Liver (tissue), 3 donors: Measurements from ENCODE around the gene SERPINE2.

Experiments
- EGR1 ChIP-seq, 2 donors: IDR thresholded peaks; 2 replicates each; pipeline ENCODE4 v1.6.1; 2016 to 2018; ENCODE audit warnings: antibody characterized with exemption in 2 of 2, low read depth in 2 of 2
- FOXA1 ChIP-seq: IDR thresholded peaks from 2 replicates; pipeline ENCODE4 v1.6.1; 2016; ENCODE audit warnings: antibody characterized with exemption
- GABPA ChIP-seq, 2 donors: IDR thresholded peaks in 1 of 2; conservative IDR thresholded peaks in 1 of 2; 2 replicates each; pipeline ENCODE4 v1.6.1; 2016; ENCODE audit warnings: antibody characterized with exemption in 2 of 2, mild to moderate bottlenecking in 1 of 2, moderate library complexity in 1 of 2
- JUND ChIP-seq, 2 donors: IDR thresholded peaks; 2 replicates each; pipeline ENCODE4 v1.6.1; 2016; ENCODE audit warnings: antibody characterized with exemption in 2 of 2
- RAD21 ChIP-seq, 2 donors: IDR thresholded peaks; 2 replicates each; pipeline ENCODE4 v1.6.1; 2016; ENCODE audit warnings: antibody characterized with exemption in 2 of 2, mild to moderate bottlenecking in 2 of 2
- RXRA ChIP-seq, 2 donors: IDR thresholded peaks; 2 replicates each; pipeline ENCODE4 v1.6.1; 2017 to 2018; ENCODE audit warnings: antibody characterized with exemption in 2 of 2, mild to moderate bottlenecking in 1 of 2
- SP1 ChIP-seq: IDR thresholded peaks from 2 replicates; pipeline ENCODE4 v1.6.1; 2018; ENCODE audit warnings: antibody characterized with exemption, mild to moderate bottlenecking
- TAF1 ChIP-seq: conservative IDR thresholded peaks from 2 replicates; pipeline ENCODE4 v1.6.1; 2016; ENCODE audit warnings: antibody characterized with exemption, mild to moderate bottlenecking
- YY1 ChIP-seq: IDR thresholded peaks from 2 replicates; pipeline ENCODE4 v1.6.1; 2016; ENCODE audit warnings: antibody characterized with exemption, mild to moderate bottlenecking
- TF ChIP-seq, protein P1 (sequence below): fragments of 150-350 bp; IDR thresholded peaks from 2 replicates; pipeline ENCODE4 v1.5.1; 2017; ENCODE audit warnings: improper control_type of control experiment, low read depth, low read length; ENCODE audit not compliant: missing input control
- TF ChIP-seq, protein P2 (sequence below): IDR thresholded peaks from 2 replicates; pipeline ENCODE4 v1.6.1; 2016; ENCODE audit warnings: antibody characterized with exemption
- TF ChIP-seq, protein P3 (sequence below): IDR thresholded peaks from 2 replicates; pipeline ENCODE4 v1.6.1; 2016; ENCODE audit warnings: antibody characterized with exemption
- TF ChIP-seq, protein P4 (sequence below): IDR thresholded peaks from 2 replicates; pipeline ENCODE4 v1.6.1; 2016; ENCODE audit warnings: antibody characterized with exemption, mild to moderate bottlenecking
- TF ChIP-seq, protein P5 (sequence below): IDR thresholded peaks from 2 replicates; pipeline ENCODE4 v1.6.1; 2016; ENCODE audit warnings: antibody characterized with exemption
- donor health status: healthy.
- donor health status: healthy.

DNA sequence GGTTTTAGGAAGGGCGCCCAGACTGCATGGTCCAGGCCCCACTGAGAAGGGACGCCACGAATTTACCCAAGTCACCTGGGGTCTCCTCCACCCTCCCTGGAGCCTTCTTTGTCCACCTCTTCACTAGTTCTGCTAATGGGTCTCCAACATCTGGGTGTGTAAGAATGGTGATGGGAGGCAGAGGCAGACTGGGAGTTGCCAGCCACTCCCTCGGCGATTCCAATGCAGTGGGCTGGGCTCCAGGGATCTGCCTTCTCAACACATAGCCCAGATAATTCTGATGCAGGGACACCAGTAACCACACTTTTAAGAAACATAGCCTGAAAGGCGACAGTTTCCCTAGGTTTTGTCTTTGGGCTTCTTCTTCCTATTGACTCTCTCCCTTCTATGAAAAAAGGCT is 42.7 kb downstream of the SERPINE2 start:
- TF ChIP-seq, protein P1, sequence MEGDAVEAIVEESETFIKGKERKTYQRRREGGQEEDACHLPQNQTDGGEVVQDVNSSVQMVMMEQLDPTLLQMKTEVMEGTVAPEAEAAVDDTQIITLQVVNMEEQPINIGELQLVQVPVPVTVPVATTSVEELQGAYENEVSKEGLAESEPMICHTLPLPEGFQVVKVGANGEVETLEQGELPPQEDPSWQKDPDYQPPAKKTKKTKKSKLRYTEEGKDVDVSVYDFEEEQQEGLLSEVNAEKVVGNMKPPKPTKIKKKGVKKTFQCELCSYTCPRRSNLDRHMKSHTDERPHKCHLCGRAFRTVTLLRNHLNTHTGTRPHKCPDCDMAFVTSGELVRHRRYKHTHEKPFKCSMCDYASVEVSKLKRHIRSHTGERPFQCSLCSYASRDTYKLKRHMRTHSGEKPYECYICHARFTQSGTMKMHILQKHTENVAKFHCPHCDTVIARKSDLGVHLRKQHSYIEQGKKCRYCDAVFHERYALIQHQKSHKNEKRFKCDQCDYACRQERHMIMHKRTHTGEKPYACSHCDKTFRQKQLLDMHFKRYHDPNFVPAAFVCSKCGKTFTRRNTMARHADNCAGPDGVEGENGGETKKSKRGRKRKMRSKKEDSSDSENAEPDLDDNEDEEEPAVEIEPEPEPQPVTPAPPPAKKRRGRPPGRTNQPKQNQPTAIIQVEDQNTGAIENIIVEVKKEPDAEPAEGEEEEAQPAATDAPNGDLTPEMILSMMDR, result no peak
- no peak for TF ChIP-seq RAD21 (IDR thresholded peaks at IDR 0.05)
- TF ChIP-seq FOXA1, result no peak
- TF ChIP-seq YY1, result no peak
- TF ChIP-seq TAF1, result no peak
- no peak for TF ChIP-seq GABPA (IDR thresholded peaks at IDR 0.05 in 1 of 2, conservative IDR thresholded peaks at IDR 0.05 in 1 of 2)
- no peak for TF ChIP-seq SP1
- TF ChIP-seq, protein P2, sequence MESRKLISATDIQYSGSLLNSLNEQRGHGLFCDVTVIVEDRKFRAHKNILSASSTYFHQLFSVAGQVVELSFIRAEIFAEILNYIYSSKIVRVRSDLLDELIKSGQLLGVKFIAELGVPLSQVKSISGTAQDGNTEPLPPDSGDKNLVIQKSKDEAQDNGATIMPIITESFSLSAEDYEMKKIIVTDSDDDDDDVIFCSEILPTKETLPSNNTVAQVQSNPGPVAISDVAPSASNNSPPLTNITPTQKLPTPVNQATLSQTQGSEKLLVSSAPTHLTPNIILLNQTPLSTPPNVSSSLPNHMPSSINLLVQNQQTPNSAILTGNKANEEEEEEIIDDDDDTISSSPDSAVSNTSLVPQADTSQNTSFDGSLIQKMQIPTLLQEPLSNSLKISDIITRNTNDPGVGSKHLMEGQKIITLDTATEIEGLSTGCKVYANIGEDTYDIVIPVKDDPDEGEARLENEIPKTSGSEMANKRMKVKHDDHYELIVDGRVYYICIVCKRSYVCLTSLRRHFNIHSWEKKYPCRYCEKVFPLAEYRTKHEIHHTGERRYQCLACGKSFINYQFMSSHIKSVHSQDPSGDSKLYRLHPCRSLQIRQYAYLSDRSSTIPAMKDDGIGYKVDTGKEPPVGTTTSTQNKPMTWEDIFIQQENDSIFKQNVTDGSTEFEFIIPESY, result no peak
- TF ChIP-seq, protein P3, sequence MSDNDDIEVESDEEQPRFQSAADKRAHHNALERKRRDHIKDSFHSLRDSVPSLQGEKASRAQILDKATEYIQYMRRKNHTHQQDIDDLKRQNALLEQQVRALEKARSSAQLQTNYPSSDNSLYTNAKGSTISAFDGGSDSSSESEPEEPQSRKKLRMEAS, result no peak
- TF ChIP-seq, protein P4, sequence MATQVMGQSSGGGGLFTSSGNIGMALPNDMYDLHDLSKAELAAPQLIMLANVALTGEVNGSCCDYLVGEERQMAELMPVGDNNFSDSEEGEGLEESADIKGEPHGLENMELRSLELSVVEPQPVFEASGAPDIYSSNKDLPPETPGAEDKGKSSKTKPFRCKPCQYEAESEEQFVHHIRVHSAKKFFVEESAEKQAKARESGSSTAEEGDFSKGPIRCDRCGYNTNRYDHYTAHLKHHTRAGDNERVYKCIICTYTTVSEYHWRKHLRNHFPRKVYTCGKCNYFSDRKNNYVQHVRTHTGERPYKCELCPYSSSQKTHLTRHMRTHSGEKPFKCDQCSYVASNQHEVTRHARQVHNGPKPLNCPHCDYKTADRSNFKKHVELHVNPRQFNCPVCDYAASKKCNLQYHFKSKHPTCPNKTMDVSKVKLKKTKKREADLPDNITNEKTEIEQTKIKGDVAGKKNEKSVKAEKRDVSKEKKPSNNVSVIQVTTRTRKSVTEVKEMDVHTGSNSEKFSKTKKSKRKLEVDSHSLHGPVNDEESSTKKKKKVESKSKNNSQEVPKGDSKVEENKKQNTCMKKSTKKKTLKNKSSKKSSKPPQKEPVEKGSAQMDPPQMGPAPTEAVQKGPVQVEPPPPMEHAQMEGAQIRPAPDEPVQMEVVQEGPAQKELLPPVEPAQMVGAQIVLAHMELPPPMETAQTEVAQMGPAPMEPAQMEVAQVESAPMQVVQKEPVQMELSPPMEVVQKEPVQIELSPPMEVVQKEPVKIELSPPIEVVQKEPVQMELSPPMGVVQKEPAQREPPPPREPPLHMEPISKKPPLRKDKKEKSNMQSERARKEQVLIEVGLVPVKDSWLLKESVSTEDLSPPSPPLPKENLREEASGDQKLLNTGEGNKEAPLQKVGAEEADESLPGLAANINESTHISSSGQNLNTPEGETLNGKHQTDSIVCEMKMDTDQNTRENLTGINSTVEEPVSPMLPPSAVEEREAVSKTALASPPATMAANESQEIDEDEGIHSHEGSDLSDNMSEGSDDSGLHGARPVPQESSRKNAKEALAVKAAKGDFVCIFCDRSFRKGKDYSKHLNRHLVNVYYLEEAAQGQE, result no peak
- TF ChIP-seq RXRA (IDR thresholded peaks at IDR 0.05), result no peak
- TF ChIP-seq EGR1 (IDR thresholded peaks at IDR 0.05; ENCODE audit: low read depth in 2 of 2), result no peak
- TF ChIP-seq, protein P5, sequence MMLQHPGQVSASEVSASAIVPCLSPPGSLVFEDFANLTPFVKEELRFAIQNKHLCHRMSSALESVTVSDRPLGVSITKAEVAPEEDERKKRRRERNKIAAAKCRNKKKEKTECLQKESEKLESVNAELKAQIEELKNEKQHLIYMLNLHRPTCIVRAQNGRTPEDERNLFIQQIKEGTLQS, result no peak
- TF ChIP-seq JUND (IDR thresholded peaks at IDR 0.05), result no peak
